Measurements from ENCODE around the gene PIGL. TPM values are rescaled to one million over a fixed set of nuclear protein-coding genes. Genes with fewer than 3 reads are reported as not detected.

PIGL gene
- total and polyA plus RNA-seq, 2 experiments from 2014 or later = 32.9 to 47.3 TPM

GRCh38 chr17:16313139-16314090 is 96.4 kb downstream of the PIGL start (continued):
- TF ChIP-seq EZH2 (IDR thresholded peaks at IDR 0.05; ENCODE audit: low read depth, unreplicated experiment) (no peak), CREB1 (CRISPR knock-in tag; IDR thresholded peaks at IDR 0.05; ENCODE audit: low read depth) (no peak), ZNF114 (CRISPR knock-in tag; IDR thresholded peaks at IDR 0.05) (no peak), POLR2AphosphoS5 (IDR thresholded peaks at IDR 0.05; ENCODE audit: low read depth) (no peak), ZNF331 (CRISPR knock-in tag; IDR thresholded peaks at IDR 0.05; ENCODE audit: low read depth) (no peak), NANOG (IDR thresholded peaks at IDR 0.05; ENCODE audit: borderline replicate concordance) (no peak), CTCF (conservative IDR thresholded peaks at IDR 0.05; ENCODE audit: low read depth in 2 of 2) (no peak)
- TF ChIP-seq, protein P1, sequence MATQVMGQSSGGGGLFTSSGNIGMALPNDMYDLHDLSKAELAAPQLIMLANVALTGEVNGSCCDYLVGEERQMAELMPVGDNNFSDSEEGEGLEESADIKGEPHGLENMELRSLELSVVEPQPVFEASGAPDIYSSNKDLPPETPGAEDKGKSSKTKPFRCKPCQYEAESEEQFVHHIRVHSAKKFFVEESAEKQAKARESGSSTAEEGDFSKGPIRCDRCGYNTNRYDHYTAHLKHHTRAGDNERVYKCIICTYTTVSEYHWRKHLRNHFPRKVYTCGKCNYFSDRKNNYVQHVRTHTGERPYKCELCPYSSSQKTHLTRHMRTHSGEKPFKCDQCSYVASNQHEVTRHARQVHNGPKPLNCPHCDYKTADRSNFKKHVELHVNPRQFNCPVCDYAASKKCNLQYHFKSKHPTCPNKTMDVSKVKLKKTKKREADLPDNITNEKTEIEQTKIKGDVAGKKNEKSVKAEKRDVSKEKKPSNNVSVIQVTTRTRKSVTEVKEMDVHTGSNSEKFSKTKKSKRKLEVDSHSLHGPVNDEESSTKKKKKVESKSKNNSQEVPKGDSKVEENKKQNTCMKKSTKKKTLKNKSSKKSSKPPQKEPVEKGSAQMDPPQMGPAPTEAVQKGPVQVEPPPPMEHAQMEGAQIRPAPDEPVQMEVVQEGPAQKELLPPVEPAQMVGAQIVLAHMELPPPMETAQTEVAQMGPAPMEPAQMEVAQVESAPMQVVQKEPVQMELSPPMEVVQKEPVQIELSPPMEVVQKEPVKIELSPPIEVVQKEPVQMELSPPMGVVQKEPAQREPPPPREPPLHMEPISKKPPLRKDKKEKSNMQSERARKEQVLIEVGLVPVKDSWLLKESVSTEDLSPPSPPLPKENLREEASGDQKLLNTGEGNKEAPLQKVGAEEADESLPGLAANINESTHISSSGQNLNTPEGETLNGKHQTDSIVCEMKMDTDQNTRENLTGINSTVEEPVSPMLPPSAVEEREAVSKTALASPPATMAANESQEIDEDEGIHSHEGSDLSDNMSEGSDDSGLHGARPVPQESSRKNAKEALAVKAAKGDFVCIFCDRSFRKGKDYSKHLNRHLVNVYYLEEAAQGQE (IDR thresholded peaks at IDR 0.05; ENCODE audit: unreplicated experiment) = no peak

DNA sequence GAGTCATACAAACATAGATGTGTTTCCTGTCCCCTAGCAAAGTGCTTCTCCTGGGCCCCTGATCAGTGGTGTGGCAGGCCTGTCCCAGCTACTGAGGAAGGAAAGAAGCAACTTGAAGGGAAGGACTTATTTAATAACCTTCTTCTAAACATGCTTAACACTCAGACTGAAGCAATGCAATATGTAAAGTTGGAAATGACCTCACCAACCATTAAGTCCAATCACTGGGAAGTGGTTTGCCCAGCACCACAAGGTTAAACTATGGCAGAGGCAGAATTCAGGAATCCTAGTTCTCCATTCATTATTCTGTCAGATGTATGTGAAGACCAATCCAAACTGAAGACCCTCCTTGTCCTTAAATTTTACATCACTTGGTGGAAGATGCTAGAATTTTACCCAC is 97.2 kb downstream of the PIGL start:
- no peak for ATAC-seq
- TF ChIP-seq STAT1 (IDR thresholded peaks at IDR 0.05; ENCODE audit: unreplicated experiment) (no peak), ETS1 (IDR thresholded peaks at IDR 0.05) (no peak), NANOG (IDR thresholded peaks at IDR 0.05; ENCODE audit: borderline replicate concordance) (no peak), CTCF (conservative IDR thresholded peaks at IDR 0.05; ENCODE audit: low read depth in 2 of 2) (no peak), EZH2 (IDR thresholded peaks at IDR 0.05; ENCODE audit: low read depth, unreplicated experiment) (no peak), EZH2phosphoT487 (IDR thresholded peaks at IDR 0.05; ENCODE audit: unreplicated experiment) (no peak), ZNF114 (CRISPR knock-in tag; IDR thresholded peaks at IDR 0.05) (no peak)

More for the DNA sequence above, 97.2 kb downstream of the PIGL start:
- no peaks in the 10 kb centered on the region for H3K27me3 ChIP-seq (ENCODE audit: insufficient read depth)
- H3K36me3 ChIP-seq (ENCODE audit: insufficient read depth) = no peaks in the 10 kb centered on the region
- H3K27ac ChIP-seq (ENCODE audit: low read depth) = no peak overlapping the region
- no peaks in the 10 kb centered on the region for H3K79me2 ChIP-seq (replicated peaks; ENCODE audit: insufficient read depth)
- no peaks in the 10 kb centered on the region for H3F3A ChIP-seq (replicated peaks; ENCODE audit: low read depth)
- Mint-ChIP-seq H3K36me3 (ENCODE audit: low read depth) (peaks cover 33% of the 10 kb centered on the region), H3K4me3 (no peak overlapping the region), H3K27me3 (ENCODE audit: insufficient read depth, low read depth, poor library complexity) (no peaks in the 10 kb centered on the region), H3K27ac (no peak overlapping the region), H3K9me3 (peaks cover 26% of the 10 kb centered on the region; the same call in 2 of the 3 replicates), H3K4me1 (0 out of 3 replicates have a peak, but pooled peaks cover 4% of the 10 kb centered on the region)
- H4K20me1 ChIP-seq (replicated peaks; ENCODE audit: insufficient read depth) = no peaks in the 10 kb centered on the region
- no peak overlapping the region for H3K4me3 ChIP-seq
- no peaks in the 10 kb centered on the region for H3K4me1 ChIP-seq (ENCODE audit: insufficient read depth)
- no peaks in the 10 kb centered on the region for H3K9me2 ChIP-seq (ENCODE audit: insufficient read depth)
- H3K4me2 ChIP-seq = no peak overlapping the region
- no peak overlapping the region for H2AFZ ChIP-seq
- DNase-seq (ENCODE audit: low spot score) = no peak
